GDM1 (cell line): ENCODE results near the gene PTK7.

ENCODE experiments used
- DNase-seq: peaks from one replicate; lab custom pipeline; 2025; lab: John Stamatoyannopoulos, UW

The PTK7 gene

DNA sequence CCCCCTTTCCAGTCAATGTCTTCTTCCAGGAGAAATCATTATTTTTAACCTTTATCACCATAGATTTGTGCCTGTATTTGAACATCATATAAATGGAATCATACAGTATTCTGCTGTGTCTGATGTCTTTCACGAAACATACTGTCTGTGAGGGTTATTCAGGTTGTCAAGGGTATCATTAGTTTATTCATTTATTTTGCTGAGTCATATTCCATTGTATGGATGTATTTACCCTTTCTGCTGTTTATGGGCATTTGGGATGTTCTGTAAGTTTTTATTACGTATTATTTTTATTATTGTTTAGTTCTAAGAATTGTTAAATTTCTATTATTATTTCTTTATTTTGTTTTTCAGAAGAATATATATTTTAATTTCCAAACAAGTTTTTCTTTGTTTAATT lies 131.2 kb downstream of the PTK7 start:
- DNase-seq, result no peak
